ENCODE data around the gene FGF8.
"Not testable (repeated sequence)": the region's sequence is repeated elsewhere in the genome, so short reads cannot be mapped to it uniquely, and the experiment has no call there.

FGF8 gene

GRCh38 chr10:101775273-101776160 lies at the start of gene FGF8:
Gene FGF8, minus strand, starts transcription at chr10:101776114. Its CDS starts 214 bp downstream, at chr10:101775900.
- DNase-seq (ENCODE audit: low read depth, low spot score), result no peak

GRCh38 chr10:101824736-101825135 lies 48.8 kb upstream of the FGF8 start:
- no peak for DNase-seq (ENCODE audit: low read depth, low spot score)

- no peak for DNase-seq (ENCODE audit: low read depth, low spot score)
These were observed 43.1 kb upstream of the FGF8 start for GRCh38 chr10:101818872-101819633.

GRCh38 chr10:101818119-101818871 lies 42.4 kb upstream of the FGF8 start, which contains the start of gene OGA:
Gene OGA, minus strand, starts transcription at chr10:101818444. Its CDS starts 422 bp downstream, at chr10:101818022.
- peak; percentile 92 for DNase-seq (ENCODE audit: low read depth, low spot score)

- no peak for DNase-seq (ENCODE audit: low read depth, low spot score)
These were observed 41.6 kb upstream of the FGF8 start for GRCh38 chr10:101817337-101818118.

GRCh38 chr10:101816913-101817336 lies 41.0 kb upstream of the FGF8 start:
- DNase-seq (ENCODE audit: low read depth, low spot score), result no peak

GRCh38 chr10:101816376-101816775 lies 40.5 kb upstream of the FGF8 start:
- DNase-seq (ENCODE audit: low read depth, low spot score), result no peak

- DNase-seq (ENCODE audit: low read depth, low spot score), result no peak
These were observed 38.7 kb upstream of the FGF8 start for GRCh38 chr10:101814466-101815071.

GRCh38 chr10:101812606-101813005 lies 36.7 kb upstream of the FGF8 start:
- no peak for DNase-seq (ENCODE audit: low read depth, low spot score)

GRCh38 chr10:101807158-101807557 lies 31.2 kb upstream of the FGF8 start:
- DNase-seq (ENCODE audit: low read depth, low spot score), result no peak

GRCh38 chr10:101803511-101803910 lies 27.6 kb upstream of the FGF8 start:
- no peak for DNase-seq (ENCODE audit: low read depth, low spot score)

GRCh38 chr10:101797403-101798059 lies 21.6 kb upstream of the FGF8 start:
- no peak for DNase-seq (ENCODE audit: low read depth, low spot score)

- DNase-seq (ENCODE audit: low read depth, low spot score), result no peak
These were observed 17.6 kb upstream of the FGF8 start for GRCh38 chr10:101793526-101793925.

GRCh38 chr10:101789686-101790085 lies 13.8 kb upstream of the FGF8 start:
- DNase-seq (ENCODE audit: low read depth, low spot score), result no peak

- DNase-seq (ENCODE audit: low read depth, low spot score), result not testable (repeated sequence)
These were observed 13.3 kb upstream of the FGF8 start for GRCh38 chr10:101789231-101789630.

- DNase-seq (ENCODE audit: low read depth, low spot score), result no peak
These were observed 9.9 kb upstream of the FGF8 start for GRCh38 chr10:101785801-101786200.

GRCh38 chr10:101784558-101784957 lies 8.6 kb upstream of the FGF8 start:
- DNase-seq (ENCODE audit: low read depth, low spot score), result no peak

- DNase-seq (ENCODE audit: low read depth, low spot score), result no peak
These were observed 7.8 kb upstream of the FGF8 start for GRCh38 chr10:101783736-101784118.

- DNase-seq (ENCODE audit: low read depth, low spot score), result peak; percentile 81
These were observed 7.2 kb upstream of the FGF8 start, which contains the start of gene NPM3 for GRCh38 chr10:101782811-101783735. Gene NPM3, minus strand, starts transcription at chr10:101783446. Its CDS starts 56 bp downstream, at chr10:101783390.

All from activated naive CD8-positive, alpha-beta T cell treated with anti-CD3 and anti-CD28 coated beads, Interleukin-2, amount 50 U/mL, for 16 hours (primary cell).